Stimulated activated CD8-positive, alpha-beta memory T cell treated with anti-CD3 and anti-CD28 coated beads, Interleukin-12 subunit alpha, Interleukin-12 subunit beta, amount 100 ng/mL, for 24 hours (primary cell): Measurements from ENCODE around the gene ELOVL1.
"Not testable (repeated sequence)": the region's sequence is repeated elsewhere in the genome, so short reads cannot be mapped to it uniquely, and the experiment has no call there.

Source experiments
- DNase-seq: peaks from one replicate; pipeline ENCODE4 v3.0.0-alpha.2; 2020; ENCODE audit errors: extremely low read depth

Gene ELOVL1

DNA sequence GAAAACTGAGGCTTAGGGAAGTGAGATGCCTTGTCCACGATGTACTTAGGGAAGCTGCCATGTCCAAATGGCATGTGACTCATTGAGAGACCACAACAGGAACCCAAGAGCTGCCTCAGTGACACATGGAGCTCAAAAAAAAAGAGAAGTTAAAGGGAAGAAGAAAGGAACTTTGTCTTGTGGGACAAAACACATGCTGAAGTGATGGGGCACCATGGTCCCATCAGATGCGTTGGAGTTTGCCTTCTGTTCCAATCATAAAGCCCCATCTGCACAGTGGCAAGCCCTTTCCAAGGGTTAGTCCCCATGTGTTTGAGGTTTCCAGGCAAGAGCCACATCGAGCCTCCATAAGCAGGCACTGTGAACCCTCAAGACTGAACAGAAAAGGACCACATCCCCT, 13.8 kb upstream of the ELOVL1 start:
- DNase-seq = no peak

DNA sequence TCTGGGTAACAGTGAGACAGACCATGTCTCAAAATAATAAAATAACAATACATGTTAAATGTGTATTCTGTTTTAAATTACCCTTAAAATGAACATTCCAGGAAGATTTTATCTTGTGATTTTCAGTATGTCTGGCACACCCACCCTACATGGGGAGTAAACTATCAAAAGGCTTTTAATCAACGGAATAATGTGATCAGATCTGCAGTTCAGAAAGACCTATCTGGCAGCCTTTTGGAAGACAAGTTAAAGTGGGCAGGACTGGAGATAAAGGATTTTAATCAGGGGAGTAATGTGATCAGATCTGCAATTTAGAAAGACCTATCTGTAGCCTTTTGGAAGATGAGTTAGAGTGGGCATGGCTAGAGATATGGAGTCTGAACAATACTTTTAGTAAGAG, 11.7 kb upstream of the ELOVL1 start:
- no peak for DNase-seq

DNA sequence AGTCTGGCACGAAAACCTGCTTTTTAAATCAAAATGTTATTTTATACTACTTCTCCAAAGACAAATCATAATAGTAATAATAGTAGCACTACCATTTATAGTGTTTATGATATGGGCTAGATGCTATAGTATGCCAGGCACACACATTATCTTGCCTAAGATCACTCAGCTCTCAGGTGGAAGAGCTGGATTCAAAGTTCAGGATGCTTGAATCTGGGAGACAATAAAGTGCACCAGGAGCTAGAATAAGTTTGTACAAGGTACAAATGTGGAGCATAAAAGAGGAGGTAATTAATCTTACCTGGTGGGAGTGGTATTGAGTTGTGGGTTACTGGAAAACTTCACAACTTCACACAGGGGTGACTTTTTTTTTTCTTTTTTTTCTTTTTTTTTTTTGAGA, 10.0 kb upstream of the ELOVL1 start:
- DNase-seq = no peak

DNA sequence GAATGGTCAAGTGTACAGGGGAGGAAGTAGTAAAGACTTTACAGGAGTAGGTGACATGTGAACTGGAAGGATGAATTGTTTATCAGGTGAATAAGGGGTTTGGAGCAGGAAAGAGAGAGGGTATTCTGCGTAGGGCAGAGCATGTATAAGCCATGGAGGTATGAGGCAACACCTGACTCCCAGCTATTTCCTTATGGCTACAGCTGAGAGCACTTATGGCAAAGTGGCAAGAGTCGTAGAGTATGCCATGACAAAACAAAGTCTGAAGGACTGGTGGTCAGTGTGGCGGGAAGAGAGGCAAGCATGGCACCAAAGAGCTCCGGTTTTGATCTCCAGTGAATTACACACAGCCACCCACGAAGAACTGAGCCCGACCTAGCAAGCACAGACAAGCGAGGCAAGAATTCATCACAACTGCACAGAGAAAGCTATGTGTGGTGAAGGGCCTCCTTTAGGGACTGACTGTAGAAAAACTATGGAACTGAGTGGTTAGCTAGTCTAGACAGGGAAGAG, 9.0 kb upstream of the ELOVL1 start:
- no peak for DNase-seq

DNA sequence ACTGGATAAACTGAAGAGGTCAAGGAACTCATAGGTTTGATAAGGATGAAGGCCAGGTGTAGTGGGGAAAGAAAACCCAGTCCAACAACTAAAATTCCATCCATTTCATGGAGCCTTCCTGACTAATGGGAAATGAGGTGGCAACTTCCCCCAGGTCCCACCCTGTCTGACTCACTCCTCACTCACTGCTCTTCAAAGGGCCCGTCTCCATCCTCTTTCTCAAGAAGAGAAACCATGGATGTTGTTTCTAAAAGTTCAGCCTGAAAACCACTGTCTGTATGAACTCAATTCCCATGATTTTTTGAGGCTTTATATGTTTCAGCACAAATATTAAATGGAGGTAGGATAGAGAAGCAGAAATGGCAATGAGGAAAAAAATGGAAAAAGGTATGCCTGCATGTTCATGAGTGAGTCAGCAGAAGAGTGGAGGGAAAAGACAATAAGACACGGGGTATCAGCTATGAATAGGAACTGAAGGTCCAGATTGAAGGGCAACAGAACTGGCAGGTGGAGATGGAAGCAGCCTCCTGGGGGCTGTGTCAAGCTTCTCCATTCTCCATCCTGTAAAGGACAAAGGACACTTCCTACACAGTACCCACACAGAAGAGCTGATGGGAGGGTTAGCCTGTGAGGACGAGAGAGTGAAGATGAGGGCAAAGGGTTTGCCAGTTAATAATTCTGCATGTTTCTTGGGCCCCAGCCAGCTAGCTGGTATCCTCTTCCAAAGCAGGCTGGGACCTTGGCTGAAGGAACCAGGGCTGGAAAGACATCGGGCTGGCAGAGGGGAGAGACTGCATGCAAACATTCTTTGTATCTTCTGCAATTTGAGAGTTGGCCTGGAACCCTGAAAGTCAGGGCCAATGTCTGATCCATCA, 5.5 kb upstream of the ELOVL1 start:
- no peak for DNase-seq

DNA sequence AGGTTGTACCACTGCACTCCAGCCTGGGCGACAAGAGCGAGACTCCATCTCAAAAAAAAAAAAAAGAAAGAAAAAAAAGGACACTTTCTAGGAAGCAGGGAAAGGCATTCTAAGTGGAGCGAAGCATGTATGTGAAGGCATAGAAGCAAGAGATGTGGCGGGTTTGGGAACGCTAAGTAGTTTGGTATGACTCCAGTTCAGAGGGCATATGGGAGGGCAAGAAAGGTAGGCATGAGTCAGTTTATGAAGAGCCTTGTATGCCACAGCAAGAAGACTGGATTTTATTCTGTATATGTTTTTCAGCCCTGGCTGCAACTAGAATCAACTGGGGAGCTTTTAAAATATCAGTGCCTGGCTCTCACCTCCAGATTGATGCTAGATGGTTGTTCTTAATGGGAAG, 4.4 kb upstream of the ELOVL1 start:
- DNase-seq = no peak

DNA sequence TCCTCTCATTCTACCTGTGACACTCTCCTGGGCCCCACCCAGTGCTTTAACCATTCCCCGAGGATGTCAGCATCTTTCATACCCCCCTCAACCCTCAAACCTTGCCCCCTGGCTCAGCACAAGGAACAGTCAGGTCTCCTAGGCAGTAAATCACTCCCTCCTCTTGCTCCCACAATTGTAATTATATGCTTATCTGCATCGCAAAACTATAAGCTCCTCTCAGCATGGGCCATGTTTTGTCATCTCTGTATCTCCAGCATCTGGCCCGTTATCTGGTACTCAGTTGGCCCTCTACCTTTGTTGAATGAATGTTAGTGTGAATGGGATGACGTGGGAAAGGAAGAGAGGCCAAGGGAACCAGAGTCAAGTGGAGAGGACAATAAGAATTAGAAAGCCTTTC, 2.8 kb upstream of the ELOVL1 start:
- DNase-seq = no peak

DNA sequence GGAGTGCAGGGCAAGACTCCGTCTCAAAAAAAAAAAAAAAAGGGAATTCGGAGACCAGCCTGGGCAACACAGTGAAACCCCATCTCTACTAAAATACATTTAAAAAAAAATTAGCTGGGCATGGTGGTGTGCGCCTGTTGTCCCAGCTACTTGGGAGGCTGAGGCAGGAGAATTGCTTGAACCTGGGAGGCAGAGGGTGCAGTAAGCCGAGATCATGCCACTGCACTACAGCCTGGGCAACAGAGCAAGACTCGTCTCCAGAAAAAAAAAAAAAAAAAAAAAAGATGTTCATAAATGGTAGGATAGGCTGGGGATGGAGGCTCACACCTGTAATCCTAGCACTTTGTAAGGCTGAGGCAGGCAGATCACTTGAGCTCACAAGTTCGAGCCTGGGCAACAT, 2.0 kb upstream of the ELOVL1 start:
- DNase-seq = not testable (repeated sequence)

DNA sequence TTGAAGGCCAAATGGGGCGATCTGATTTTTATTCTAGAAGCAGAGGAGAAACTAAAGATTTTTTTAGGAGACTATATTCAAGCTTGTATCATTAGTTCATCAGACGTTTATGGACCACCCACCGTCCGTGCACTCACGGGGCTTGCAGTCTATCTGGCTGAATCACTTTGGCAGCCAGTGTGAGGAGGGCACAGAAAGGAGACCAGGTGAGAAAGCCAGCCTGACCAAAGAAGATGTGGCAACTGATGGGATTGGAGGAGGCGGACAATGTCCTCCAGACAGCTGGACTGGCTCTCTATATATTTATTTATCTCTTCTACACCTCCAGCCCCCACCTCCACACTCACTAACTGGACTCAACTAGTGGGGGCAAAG, 822 bp upstream of the ELOVL1 start:
- DNase-seq = no peak

DNA sequence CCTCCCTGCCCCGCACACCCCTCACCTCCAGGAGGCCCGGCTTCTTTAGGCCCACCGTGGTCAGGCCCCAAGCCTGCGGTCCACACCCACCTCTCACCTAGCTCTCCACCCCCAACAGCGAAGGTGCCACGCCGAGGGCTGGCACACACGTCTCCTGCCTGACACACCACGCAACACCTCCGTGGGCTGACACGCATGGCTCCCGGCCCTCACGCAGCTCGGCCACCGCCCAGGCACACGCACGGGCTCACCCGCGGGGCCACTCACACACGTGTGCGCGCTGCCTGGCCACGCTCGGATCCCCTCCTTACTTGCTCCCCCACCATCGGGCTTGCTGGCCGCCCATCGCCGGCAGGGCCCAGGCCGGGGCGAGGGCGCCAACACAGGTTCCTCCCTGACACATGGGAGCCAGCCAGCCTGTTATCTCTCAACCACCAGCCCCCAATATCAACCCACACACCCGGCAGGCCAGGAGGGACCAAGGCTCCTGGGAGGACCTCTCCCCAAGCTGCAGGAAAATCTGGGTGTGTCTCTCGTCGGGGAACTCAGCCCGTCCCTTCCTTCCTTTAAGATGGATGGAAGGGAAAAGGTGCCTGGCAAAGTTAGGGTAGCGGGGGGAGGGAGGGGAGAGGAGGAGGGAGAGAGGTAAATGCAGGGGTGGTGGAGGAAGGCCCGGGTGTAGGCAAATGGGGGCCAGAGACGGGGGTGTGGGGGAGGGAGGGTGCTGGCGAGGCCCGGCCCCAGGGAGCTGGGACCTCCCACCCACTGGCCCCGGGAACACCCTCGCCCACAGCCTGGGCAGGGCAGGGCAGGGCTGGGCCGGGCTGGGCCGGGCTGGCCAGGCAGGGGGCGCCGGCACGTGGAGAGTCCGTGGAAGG, 546 bp downstream of the ELOVL1 start:
- no peak for DNase-seq

DNA sequence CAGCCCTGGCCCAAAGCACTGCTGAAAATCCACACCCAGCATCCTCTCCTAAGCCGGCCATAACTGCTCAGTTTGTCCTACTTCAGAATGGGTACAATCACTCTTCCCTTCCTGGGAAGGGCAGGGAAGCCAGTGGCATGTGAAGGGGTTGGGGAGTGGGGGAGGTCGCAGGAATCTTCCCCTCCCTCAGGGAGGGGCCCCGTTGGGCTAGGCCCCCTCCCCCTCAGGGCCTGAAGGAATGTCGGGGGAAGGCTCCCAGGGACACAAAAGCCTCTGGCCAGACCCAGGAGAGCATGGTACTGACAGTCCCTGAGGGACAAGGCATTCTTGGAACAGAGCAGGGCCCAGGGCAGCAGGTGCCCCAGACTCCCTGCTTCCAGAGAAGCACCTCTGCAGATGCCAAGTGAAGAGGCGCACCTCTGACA, 1.2 kb downstream of the ELOVL1 start:
- no peak for DNase-seq

DNA sequence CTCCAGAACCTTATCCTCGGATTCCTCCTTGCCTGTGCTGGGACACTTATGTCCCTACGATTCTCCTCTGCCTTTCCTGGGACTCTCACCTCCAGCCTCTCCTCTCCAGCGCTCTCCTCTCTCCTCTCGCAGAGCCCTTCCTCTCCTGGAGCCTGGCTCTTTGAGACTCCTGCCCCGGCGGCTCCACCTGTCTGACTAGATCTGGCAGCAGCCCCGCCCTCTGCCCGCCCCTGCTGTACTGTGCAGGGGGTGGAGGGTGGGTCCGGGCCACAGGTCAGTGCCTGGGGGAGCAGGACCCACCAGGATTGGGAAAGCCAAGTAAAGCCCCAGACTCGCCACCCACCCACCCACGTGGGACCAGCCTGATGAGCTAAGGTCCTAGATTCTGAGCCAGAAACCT, 1.6 kb downstream of the ELOVL1 start:
- no peak for DNase-seq

DNA sequence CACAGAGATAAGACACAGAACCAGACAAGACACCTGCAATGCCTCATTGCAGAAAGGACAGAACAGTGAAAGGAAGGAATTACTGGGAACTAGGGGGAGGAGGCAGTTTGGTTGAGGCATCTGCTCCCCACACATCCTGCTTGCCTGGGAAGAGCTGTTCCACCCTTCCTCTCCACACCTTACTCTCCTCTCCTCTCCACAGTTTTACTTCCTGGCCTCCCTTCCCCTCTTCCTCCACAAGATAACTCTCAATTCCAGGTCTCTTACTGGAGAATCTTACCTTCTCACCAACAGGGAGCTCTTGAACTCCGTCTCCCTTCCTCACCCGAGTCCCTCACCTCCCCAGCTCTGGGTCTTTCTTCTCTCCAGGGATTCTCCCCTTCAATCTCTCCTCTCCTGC, 2.1 kb downstream of the ELOVL1 start:
- DNase-seq = no peak

DNA sequence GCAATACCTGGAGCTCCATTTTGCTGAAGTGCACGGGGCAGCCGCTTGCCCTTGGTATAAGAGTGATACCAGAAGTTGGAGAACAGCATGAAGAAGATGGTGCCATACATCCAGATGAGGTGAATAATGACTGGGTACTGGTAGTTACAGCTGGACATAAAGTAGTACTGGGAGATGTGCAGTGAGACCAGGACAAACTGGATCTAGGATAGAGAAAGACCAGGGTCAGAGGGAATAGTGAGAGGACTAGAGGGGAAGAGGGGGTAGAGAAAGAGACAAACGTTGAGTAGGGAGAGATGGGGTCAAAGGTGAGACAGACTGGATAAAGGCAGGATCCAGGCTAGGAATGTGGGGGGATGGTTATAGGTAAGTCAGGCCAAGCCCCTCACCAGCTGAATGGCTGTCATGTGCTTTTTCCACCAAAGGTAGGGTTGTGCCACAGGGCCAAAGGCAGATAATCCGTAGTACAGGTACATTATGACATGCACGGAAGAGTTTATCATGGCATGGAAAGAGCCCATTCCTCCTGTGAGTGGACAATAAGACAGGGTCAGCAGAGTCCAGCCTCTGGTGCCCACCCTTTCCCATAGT, 3.8 kb downstream of the ELOVL1 start:
- DNase-seq = no peak

DNA sequence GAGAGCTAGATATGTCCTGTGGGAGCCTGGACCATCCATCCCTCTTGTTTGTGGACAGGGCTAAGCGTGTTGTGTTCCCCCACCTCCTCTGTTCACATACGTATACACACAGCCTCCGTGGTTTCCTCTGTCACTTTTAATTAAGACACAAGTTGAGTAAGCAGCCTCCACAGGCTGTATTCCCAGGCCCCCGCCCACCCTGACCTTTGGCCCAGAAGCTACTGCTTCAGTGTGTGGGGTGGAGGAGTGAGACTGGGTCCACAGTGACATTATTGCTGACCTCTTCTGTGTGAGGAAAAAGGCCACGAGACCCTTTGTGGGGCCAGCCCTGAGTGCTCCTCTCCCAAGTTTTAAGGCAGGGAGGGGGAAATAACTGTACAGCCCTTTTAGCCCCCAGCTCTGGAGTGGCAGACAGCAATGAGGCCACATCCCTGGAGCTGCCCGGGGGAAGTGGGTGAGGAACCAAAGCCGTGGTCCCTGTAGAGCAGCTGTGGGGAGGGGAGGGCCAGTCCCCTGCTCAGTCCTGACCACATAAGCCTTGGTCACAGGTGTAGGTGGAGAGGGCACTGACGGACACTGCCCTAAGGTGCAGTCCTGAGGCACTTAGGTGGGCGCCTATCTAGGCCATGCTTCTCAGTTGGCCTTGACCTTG, 4.4 kb downstream of the ELOVL1 start:
- DNase-seq = no peak

DNA sequence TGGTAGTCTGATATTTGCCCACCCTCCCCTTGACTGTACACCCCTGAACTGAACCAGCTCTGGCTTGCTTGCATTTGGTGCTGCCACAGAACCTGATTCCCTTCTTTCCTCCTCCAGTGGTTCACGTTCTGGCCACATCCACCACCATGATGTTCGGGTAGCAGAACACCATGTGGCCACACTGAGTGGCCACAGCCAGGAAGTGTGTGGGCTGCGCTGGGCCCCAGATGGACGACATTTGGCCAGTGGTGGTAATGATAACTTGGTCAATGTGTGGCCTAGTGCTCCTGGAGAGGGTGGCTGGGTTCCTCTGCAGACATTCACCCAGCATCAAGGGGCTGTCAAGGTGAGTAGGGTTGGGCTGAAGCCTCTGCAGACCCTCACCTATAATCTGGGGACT, 7.2 kb downstream of the ELOVL1 start:
- DNase-seq = no peak

DNA sequence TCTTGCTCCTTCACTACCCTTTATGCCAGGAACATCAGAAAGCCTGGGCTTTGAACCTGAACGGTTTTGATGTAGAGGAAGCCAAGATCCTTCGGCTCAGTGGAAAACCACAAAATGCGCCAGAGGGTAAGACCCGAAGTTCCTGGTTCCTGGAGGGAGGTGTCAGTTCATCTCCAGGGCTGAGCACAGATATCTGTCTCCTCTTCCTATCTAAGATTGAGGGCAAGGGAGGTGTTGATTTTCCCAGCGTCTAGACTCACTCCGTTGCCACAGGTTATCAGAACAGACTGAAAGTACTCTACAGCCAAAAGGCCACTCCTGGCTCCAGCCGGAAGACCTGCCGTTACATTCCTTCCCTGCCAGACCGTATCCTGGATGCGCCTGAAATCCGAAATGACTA, 8.1 kb downstream of the ELOVL1 start:
- no peak for DNase-seq

DNA sequence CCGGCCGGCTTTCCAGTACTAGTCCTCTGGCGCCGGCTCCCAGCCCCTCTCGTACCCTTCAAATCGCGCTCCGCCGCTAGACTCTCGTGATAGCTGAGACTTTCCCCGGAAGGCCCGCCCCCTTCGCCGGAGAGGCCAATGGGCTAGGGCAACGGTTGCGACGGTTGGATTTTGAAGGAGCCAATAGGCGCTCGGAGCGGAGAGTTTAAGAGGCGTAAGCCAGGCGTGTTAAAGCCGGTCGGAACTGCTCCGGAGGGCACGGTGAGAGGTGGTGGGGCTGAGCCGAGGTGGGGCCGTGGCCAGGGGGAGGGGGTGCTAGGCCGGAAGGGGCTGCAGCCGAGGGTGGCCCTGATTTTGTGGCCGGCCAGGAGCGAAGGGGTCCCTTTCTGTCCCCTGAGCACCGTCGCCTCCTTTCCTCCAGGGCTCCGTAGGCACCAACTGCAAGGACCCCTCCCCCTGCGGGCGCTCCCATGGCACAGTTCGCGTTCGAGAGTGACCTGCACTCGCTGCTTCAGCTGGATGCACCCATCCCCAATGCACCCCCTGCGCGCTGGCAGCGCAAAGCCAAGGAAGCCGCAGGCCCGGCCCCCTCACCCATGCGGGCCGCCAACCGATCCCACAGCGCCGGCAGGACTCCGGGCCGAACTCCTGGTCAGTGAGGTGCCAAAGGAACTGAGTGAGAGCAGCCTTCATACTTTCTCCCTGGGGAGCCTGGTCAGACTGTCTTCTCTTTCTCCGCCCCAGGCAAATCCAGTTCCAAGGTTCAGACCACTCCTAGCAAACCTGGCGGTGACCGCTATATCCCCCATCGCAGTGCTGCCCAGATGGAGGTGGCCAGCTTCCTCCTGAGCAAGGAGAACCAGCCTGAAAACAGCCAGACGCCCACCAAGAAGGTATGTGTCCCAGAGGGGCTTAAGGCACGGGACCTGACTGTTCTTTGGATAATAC, 8.8 kb downstream of the ELOVL1 start, which contains the start of gene CDC20:
Gene CDC20, plus strand, starts transcription at position 236 of the 948 bp plus-strand sequence. Its CDS starts 235 bp downstream, at position 471.
- peak; percentile 99 for DNase-seq

DNA sequence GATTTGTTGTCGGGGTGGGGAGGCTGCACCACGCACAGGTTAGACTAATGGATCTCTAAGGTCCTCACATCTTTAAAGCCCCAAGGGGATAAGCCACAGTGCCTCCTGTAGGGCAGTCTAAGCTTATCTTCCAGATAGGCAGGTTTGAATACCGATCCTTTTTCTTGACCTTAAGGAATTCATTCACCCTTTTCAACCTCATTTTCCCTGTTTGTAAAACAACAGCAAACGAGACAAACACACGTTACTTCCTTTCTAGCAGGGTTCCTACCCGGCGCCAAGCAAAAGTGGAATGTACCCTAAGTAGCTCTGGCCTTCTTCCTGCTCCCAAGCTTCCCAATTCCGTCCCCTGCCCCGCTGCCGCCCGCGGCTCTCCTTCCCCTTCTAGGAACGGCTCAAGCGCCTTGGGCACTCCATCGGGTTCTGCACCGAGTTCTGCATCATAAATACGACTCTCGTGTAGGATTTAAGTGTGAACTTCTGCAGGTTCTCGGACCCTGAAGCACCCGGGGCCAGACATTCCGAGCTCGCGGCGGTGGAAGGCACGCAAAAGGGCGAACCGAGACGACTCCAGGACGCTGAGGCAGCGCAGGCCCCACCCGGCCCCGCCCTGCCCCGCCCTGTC, 9.6 kb downstream of the ELOVL1 start:
- no peak for DNase-seq

DNA sequence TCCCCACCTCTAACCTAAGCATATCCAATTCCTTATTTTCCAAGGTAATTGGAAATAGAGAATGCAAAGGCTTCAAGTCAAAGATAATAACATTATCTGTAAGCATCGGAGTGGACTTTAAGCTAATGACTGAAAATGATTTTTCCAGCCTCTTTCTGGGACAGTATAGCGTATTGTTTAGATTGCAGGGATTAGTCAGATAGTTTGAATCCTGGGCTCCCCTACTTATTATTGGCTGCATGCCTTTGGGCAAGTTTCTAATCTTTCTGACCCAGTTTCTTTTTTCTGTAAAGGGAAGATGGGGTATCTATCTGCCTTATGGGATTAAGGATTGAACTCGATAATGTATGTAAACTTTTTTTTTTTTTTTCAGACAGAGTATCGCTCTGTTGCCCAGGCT, 10.6 kb downstream of the ELOVL1 start:
- no peak for DNase-seq
